GM19438 (cell line): ENCODE results near the gene C11orf98.
A peak's percentile ranks its signal among the peaks of the same experiment; 100 is the strongest.
"Not testable (repeated sequence)": the region's sequence is repeated elsewhere in the genome, so short reads cannot be mapped to it uniquely, and the experiment has no call there.

Experiments used
- ATAC-seq: cut with Tn5 transposase; IDR thresholded peaks from one replicate; pipeline ENCODE4 v1.9.1; 2021; ENCODE audit warnings: low read depth; ENCODE audit not compliant: unreplicated experiment

The C11orf98 gene

GRCh38 chr11:62654297-62654696 lies 10.7 kb downstream of the C11orf98 start:
- no peak for ATAC-seq

GRCh38 chr11:62652161-62653006 lies 12.6 kb downstream of the C11orf98 start:
- peak; percentile 10 for ATAC-seq

GRCh38 chr11:62650283-62650682 lies 14.7 kb downstream of the C11orf98 start:
- ATAC-seq = not testable (repeated sequence)

- no peak for ATAC-seq
Observed at GRCh38 chr11:62649486-62649885, 15.5 kb downstream of the C11orf98 start.

GRCh38 chr11:62648967-62649364 lies 16.0 kb downstream of the C11orf98 start:
- ATAC-seq = no peak

- ATAC-seq = no peak
Observed at GRCh38 chr11:62648185-62648966, 16.6 kb downstream of the C11orf98 start.

GRCh38 chr11:62647609-62648005 lies 17.4 kb downstream of the C11orf98 start:
- ATAC-seq = no peak

- ATAC-seq = no peak
Observed at GRCh38 chr11:62646825-62647608, 18.0 kb downstream of the C11orf98 start.

- ATAC-seq = peak; percentile 86
Observed at GRCh38 chr11:62645946-62646824, 18.8 kb downstream of the C11orf98 start, which contains the start of gene GANAB. Gene GANAB (minus strand): TSS chr11:62646613. CDS start chr11:62646599, 14 bp downstream.

GRCh38 chr11:62645671-62645945 lies 19.4 kb downstream of the C11orf98 start:
- no peak for ATAC-seq

GRCh38 chr11:62644220-62644619 lies 20.8 kb downstream of the C11orf98 start:
- ATAC-seq = no peak

- ATAC-seq = no peak
Observed at GRCh38 chr11:62632492-62632891, 32.5 kb downstream of the C11orf98 start.

- ATAC-seq = no peak
Observed at GRCh38 chr11:62627713-62628112, 37.3 kb downstream of the C11orf98 start.

- ATAC-seq = no peak
Observed at GRCh38 chr11:62622476-62623089, 42.4 kb downstream of the C11orf98 start.

GRCh38 chr11:62621567-62622470 lies 43.2 kb downstream of the C11orf98 start, which contains the start of gene B3GAT3:
Gene B3GAT3 (minus strand): TSS chr11:62621986. CDS start chr11:62621947, 39 bp downstream.
- ATAC-seq = peak; percentile 88

GRCh38 chr11:62621027-62621566 lies 43.9 kb downstream of the C11orf98 start:
- no peak for ATAC-seq

- not testable (repeated sequence) for ATAC-seq
Observed at GRCh38 chr11:62616957-62617356, 48.1 kb downstream of the C11orf98 start.

GRCh38 chr11:62615521-62615920 lies 49.5 kb downstream of the C11orf98 start:
- no peak for ATAC-seq
